Measurements from ENCODE around the gene STRAP.

STRAP gene, protein sequence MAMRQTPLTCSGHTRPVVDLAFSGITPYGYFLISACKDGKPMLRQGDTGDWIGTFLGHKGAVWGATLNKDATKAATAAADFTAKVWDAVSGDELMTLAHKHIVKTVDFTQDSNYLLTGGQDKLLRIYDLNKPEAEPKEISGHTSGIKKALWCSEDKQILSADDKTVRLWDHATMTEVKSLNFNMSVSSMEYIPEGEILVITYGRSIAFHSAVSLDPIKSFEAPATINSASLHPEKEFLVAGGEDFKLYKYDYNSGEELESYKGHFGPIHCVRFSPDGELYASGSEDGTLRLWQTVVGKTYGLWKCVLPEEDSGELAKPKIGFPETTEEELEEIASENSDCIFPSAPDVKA

DNA sequence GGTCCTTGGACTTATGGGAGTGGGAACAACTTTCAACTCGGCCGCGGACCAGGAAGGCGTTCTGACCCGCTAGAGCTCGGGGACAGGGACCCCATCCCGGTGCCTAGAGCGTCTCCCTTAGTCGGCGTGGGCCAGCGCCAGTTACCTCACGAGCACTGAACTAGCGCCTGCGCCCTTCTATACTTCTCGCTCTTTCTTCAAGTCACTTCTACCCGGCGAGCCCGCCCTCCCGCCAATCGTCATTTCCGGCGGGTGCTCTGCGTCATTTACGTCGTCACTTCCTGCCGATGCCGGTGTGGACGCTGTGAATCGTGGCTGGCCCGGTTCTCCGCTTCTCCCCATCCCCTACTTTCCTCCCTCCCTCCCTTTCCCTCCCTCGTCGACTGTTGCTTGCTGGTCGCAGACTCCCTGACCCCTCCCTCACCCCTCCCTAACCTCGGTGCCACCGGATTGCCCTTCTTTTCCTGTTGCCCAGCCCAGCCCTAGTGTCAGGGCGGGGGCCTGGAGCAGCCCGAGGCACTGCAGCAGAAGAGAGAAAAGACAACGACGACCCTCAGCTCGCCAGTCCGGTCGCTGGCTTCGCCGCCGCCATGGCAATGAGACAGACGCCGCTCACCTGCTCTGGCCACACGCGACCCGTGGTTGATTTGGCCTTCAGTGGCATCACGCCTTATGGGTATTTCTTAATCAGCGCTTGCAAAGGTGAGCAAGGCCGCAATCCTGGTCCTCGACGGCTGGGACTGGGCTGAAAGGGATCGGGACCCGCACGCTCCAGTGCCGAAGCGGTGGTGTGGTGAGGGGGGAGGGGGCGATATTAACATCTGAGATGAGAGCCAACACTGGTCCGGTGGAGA, at the start of gene STRAP:
STRAP (plus strand) TSS at position 270 of the 854 bp plus-strand sequence; CDS start at position 591, 321 bp downstream.
- DNase-seq (ENCODE audit: insufficient read length, low spot score) = peak; percentile 51

DNA sequence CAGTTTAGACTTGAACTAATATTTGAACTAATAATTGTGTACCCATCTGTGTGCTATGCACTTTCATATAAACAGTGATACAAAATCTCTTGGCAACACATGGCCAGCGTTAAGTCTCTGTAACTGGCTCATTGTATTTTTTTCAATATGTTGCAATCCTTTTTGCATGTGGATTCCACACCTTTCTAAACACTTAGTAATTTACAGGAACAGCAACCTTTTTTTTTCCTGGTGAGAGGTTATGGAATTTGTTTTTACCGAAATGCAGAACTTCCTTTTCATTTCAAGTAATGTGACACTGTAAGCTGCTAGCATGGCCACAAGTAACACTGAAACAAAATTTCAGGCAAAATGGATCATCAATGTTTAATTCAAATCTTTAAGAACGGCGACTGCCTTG, 47.6 kb upstream of the STRAP start:
- FAIRE-seq = no peak
- no peak for DNase-seq (ENCODE audit: insufficient read length, low spot score)
- TF ChIP-seq, protein P1, sequence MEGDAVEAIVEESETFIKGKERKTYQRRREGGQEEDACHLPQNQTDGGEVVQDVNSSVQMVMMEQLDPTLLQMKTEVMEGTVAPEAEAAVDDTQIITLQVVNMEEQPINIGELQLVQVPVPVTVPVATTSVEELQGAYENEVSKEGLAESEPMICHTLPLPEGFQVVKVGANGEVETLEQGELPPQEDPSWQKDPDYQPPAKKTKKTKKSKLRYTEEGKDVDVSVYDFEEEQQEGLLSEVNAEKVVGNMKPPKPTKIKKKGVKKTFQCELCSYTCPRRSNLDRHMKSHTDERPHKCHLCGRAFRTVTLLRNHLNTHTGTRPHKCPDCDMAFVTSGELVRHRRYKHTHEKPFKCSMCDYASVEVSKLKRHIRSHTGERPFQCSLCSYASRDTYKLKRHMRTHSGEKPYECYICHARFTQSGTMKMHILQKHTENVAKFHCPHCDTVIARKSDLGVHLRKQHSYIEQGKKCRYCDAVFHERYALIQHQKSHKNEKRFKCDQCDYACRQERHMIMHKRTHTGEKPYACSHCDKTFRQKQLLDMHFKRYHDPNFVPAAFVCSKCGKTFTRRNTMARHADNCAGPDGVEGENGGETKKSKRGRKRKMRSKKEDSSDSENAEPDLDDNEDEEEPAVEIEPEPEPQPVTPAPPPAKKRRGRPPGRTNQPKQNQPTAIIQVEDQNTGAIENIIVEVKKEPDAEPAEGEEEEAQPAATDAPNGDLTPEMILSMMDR (IDR thresholded peaks at IDR 0.05; ENCODE audit: insufficient read depth, missing control alignments) = no peak

More for the DNA sequence above, at the start of gene STRAP:
- TF ChIP-seq, protein P1 (IDR thresholded peaks at IDR 0.05; ENCODE audit: insufficient read depth, missing control alignments) = no peak
- peak; percentile 29 for FAIRE-seq

DNA sequence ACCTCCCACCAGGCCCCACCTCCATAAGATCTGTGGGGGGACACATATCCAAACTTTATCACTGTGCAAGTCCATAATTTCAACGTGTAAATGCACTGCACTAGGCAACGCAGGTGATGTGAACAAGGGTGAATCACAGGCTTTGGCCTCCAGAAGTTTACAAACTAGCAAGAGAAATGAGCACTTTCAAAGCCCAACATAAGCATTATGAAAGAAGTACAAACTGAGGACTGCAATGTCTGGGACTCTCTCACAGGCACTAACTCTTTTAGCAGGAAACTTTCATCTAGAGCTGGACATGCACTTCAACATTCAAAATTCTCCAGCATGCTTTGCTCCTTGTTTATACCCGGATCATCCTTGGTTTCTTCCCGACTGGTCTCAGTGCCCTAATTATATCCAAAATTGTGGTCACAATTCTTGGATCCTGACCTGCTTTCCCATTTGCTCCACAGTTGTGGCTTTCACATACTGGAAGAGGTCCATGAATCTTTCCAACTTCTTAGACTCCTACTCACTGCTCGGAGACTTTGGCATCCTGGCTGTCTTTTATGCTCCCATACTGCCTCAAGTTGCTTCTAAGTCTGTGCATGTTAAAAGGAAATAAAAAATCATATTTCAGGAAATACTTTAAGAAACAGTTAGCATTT, 44.9 kb upstream of the STRAP start:
- no peak for FAIRE-seq
- no peak for DNase-seq (ENCODE audit: insufficient read length, low spot score)
- TF ChIP-seq, protein P1 (IDR thresholded peaks at IDR 0.05; ENCODE audit: insufficient read depth, missing control alignments) = no peak

DNA sequence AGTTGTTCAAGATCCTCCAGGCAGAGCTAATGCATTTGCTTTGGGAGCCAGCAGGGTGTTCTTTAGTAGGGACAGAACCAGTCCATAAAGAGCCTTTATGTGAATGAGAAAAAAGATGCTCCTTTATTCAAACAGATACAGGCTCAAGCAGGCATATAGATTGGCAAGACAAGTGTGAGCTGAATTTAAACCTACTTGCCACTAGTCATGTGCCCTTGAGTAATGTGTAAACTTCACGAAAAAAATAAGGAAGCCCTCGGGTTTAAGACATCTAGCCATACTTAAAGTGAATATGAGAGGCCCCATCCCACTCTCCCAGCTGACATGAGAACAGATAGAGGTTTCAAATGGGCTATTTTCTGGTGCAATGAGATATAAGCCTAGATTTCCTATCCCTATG, 43.1 kb upstream of the STRAP start:
- FAIRE-seq (no peak), DNase-seq (ENCODE audit: insufficient read length, low spot score) (no peak)
- TF ChIP-seq, protein P1 (IDR thresholded peaks at IDR 0.05; ENCODE audit: insufficient read depth, missing control alignments) = no peak

DNA sequence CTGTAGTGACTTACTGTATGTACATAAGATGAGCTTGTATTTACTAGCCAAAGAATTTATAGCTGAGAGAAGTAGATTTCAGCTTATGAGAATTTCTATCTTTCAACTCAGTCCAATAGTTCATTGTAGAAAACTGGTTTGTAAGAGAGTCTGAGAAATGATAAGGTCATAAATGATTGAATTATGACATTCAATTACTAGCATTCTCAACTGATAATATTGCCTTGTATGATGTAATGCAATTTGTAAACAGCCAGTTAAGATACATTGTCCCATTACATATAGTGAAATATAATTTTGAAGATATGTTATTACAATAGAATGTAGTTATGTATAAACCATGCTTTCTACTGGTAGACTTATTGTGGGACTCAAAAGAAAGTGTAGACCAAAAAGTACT, 42.5 kb upstream of the STRAP start:
- TF ChIP-seq, protein P1 (IDR thresholded peaks at IDR 0.05; ENCODE audit: insufficient read depth, missing control alignments) = no peak
- FAIRE-seq (peak; percentile 6), DNase-seq (ENCODE audit: insufficient read length, low spot score) (no peak)

DNA sequence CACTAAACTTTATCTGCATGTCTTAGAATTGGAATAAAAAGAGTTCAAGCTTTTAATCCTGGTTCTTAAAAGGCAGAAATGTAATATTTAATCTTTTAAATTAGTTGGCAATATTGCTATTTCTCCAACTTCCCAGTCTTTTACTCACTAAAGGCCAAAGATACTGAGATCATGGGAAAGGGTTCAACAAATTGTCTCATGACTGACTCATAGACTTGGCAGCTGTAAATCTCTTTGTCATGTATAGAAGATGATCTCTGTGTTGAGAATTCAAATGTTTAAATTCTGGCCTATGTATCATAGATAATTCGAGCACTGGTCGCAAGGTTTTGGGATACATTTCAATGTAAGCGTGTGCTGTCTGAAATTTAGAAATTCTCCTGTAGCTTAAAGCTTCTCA, 40.1 kb upstream of the STRAP start:
- no peak for FAIRE-seq
- TF ChIP-seq, protein P1 (IDR thresholded peaks at IDR 0.05; ENCODE audit: insufficient read depth, missing control alignments) = no peak
- DNase-seq (ENCODE audit: insufficient read length, low spot score) = no peak
